ENCODE data around the gene SUFU.
A peak's percentile ranks its signal among the peaks of the same experiment; 100 is the strongest.

SUFU gene

GRCh38 chr10:102641402-102641801 lies 137.6 kb downstream of the SUFU start:
- DNase-seq (ENCODE audit: low spot score): no peak

- DNase-seq (ENCODE audit: low spot score): peak; percentile 89
These were observed 138.3 kb downstream of the SUFU start for GRCh38 chr10:102641880-102642735.

GRCh38 chr10:102642736-102643335 lies 139.1 kb downstream of the SUFU start:
- no peak for DNase-seq (ENCODE audit: low spot score)

GRCh38 chr10:102643336-102644065 lies 139.7 kb downstream of the SUFU start:
- peak; percentile 71 for DNase-seq (ENCODE audit: low spot score)

- DNase-seq (ENCODE audit: low spot score): no peak
These were observed 140.4 kb downstream of the SUFU start, which contains the start of gene TRIM8 for GRCh38 chr10:102644066-102644645. Gene TRIM8, plus strand, starts transcription at chr10:102644479. Its CDS starts 139 bp downstream, at chr10:102644618.

GRCh38 chr10:102644646-102645387 lies 141.0 kb downstream of the SUFU start:
- DNase-seq (ENCODE audit: low spot score): peak; percentile 83

GRCh38 chr10:102645388-102645740 lies 141.6 kb downstream of the SUFU start:
- peak; percentile 66 for DNase-seq (ENCODE audit: low spot score)

GRCh38 chr10:102645741-102646609 lies 142.2 kb downstream of the SUFU start:
- DNase-seq (ENCODE audit: low spot score): no peak

GRCh38 chr10:102646610-102647442 lies 143.1 kb downstream of the SUFU start:
- no peak for DNase-seq (ENCODE audit: low spot score)

- DNase-seq (ENCODE audit: low spot score): no peak
These were observed 143.9 kb downstream of the SUFU start for GRCh38 chr10:102647443-102648268.

- DNase-seq (ENCODE audit: low spot score): no peak
These were observed 144.6 kb downstream of the SUFU start for GRCh38 chr10:102648269-102648888.

GRCh38 chr10:102648889-102649796 lies 145.4 kb downstream of the SUFU start:
- DNase-seq (ENCODE audit: low spot score): no peak

- no peak for DNase-seq (ENCODE audit: low spot score)
These were observed 146.3 kb downstream of the SUFU start for GRCh38 chr10:102649797-102650654.

- DNase-seq (ENCODE audit: low spot score): no peak
These were observed 147.1 kb downstream of the SUFU start for GRCh38 chr10:102650655-102651454.

- DNase-seq (ENCODE audit: low spot score): no peak
These were observed 147.8 kb downstream of the SUFU start for GRCh38 chr10:102651455-102652169.
